ENCODE results near the gene GRXCR1. TPM values are rescaled to one million over a fixed set of nuclear protein-coding genes. Genes with fewer than 3 reads are reported as not detected.

GRXCR1 gene
- polyA plus RNA-seq, 1 of the 3 experiments (the other 2 are of a cell fraction) = not detected

DNA sequence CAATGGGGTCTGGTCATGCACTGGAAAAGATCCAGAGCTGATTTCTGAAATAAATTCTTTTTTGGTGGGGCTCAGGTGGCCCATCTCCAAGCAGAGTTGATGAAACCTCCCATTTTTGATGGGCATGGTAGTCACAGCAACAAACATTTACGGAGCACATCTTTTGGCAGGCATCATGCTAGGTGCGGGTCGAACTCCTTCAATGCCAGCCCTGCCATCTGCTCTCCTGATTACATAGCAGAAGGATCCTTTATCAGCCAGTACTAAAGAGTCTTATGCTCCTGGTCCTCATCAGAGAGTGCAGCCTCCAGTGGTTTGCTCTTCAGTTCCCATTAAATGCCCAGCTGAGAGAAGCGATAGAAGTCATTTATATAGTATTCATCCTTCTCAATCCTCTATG is 121.7 kb downstream of the GRXCR1 start:
- CTCF ChIA-PET = interaction anchor here (1.3 kb wide), 1 partner anchor 49 kb away, joined by 3 read pairs; no protein-coding TSS in a partner anchor
- no peak overlapping the region for H3K9ac ChIP-seq
- no peak overlapping the region for H3K4me3 ChIP-seq (ENCODE audit: low read depth in 2 of 2, low read length in 1 of 2)
- no peaks in the 10 kb centered on the region for H3K9me3 ChIP-seq
- no peak for DNase-seq
- H3K9me2 ChIP-seq = no peaks in the 10 kb centered on the region
- no peaks in the 10 kb centered on the region for H3K79me2 ChIP-seq (ENCODE audit: insufficient read depth)
- WGBS (ENCODE audit: low lambda C conversion rate) = 31% methylated on average over 2 of the region's 4 CpGs
- no peaks in the 10 kb centered on the region for H3K27me3 ChIP-seq (ENCODE audit: insufficient read depth)
- no peak overlapping the region for H3K4me2 ChIP-seq
- H2AFZ ChIP-seq (ENCODE audit: low read depth) = no peak overlapping the region
- POLR2A ChIA-PET = no interaction called here
- no peaks in the 10 kb centered on the region for H3F3A ChIP-seq (replicated peaks; ENCODE audit: insufficient read depth)
- H3K27ac ChIP-seq (ENCODE audit: low read depth in 2 of 2, low read length in 1 of 2) = no peak overlapping the region
- TF ChIP-seq GABPA (IDR thresholded peaks at IDR 0.05; ENCODE audit: low read depth) (no peak), REST (IDR thresholded peaks at IDR 0.05; ENCODE audit: low read depth, low read length) (no peak), MAX (IDR thresholded peaks at IDR 0.05; ENCODE audit: low read depth) (no peak), TCF12 (IDR thresholded peaks at IDR 0.05) (no peak), SMC3 (IDR thresholded peaks at IDR 0.05; ENCODE audit: low read depth, low read length) (no peak), POLR2AphosphoS5 (IDR thresholded peaks at IDR 0.05; ENCODE audit: low read depth, low read length) (no peak), FOXM1 (IDR thresholded peaks at IDR 0.05; ENCODE audit: low read depth) (no peak), USF2 (IDR thresholded peaks at IDR 0.05; ENCODE audit: borderline replicate concordance, low read depth, low read length) (no peak), EZH2phosphoT487 (IDR thresholded peaks at IDR 0.05; ENCODE audit: borderline replicate concordance, low read depth) (no peak), SIN3A (IDR thresholded peaks at IDR 0.05; ENCODE audit: borderline replicate concordance, low read depth, low read length) (no peak), MEF2A (IDR thresholded peaks at IDR 0.05; ENCODE audit: borderline replicate concordance, low read depth) (no peak), USF1 (IDR thresholded peaks at IDR 0.05; ENCODE audit: borderline replicate concordance, low read depth) (no peak), NFIC (IDR thresholded peaks at IDR 0.05; ENCODE audit: borderline replicate concordance) (no peak), IRF3 (IDR thresholded peaks at IDR 0.05; ENCODE audit: low read depth, low read length) (no peak), YY1 (IDR thresholded peaks at IDR 0.05; ENCODE audit: low read depth) (no peak)
- TF ChIP-seq, protein P1, sequence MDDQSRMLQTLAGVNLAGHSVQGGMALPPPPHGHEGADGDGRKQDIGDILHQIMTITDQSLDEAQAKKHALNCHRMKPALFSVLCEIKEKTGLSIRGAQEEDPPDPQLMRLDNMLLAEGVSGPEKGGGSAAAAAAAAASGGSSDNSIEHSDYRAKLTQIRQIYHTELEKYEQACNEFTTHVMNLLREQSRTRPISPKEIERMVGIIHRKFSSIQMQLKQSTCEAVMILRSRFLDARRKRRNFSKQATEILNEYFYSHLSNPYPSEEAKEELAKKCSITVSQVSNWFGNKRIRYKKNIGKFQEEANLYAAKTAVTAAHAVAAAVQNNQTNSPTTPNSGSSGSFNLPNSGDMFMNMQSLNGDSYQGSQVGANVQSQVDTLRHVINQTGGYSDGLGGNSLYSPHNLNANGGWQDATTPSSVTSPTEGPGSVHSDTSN (IDR thresholded peaks at IDR 0.05) = no peak
- no peaks in the 10 kb centered on the region for H3K4me1 ChIP-seq (ENCODE audit: control insufficient read depth in 1 of 2, insufficient read depth in 2 of 2, low read depth in 1 of 2, low read length in 1 of 2)
- no peaks in the 10 kb centered on the region for H3K36me3 ChIP-seq (replicated peaks in 1 of 2; ENCODE audit: control insufficient read depth in 1 of 2, insufficient read depth in 2 of 2, low read length in 1 of 2)
- H4K20me1 ChIP-seq (ENCODE audit: insufficient read depth) = no peaks in the 10 kb centered on the region

Measured in SK-N-SH (cell line).